SK-N-MC (cell line): Measurements from ENCODE around the gene FMNL3.

ENCODE experiments used
- EZH2 ChIP-seq: fragments of 200-600 bp; sonication (generic); IDR thresholded peaks from one replicate; pipeline ENCODE4 v1.6.1; 2017; ENCODE audit warnings: antibody characterized with exemption
- FOXP2 ChIP-seq: optimal IDR thresholded peaks from 2 replicates; pipeline ENCODE3; 2011; ENCODE audit warnings: mild to moderate bottlenecking, moderate library complexity; ENCODE audit not compliant: insufficient read depth; ENCODE audit errors: extremely low read length, control extremely low read depth
- POLR2AphosphoS5 ChIP-seq: IDR thresholded peaks from 2 replicates; pipeline ENCODE4 v1.6.1; 2012; ENCODE audit warnings: mild to moderate bottlenecking, low read depth, low read length, borderline replicate concordance

- TF ChIP-seq POLR2AphosphoS5 (no peak), EZH2 (no peak), FOXP2 (no peak)
Observed at GRCh38 chr12:49702009-49702408, 5.2 kb downstream of the FMNL3 start.
